Measurements from ENCODE around the gene DSC2.
A peak's percentile ranks its signal among the peaks of the same experiment; 100 is the strongest.

The DSC2 gene

GRCh38 chr18:31102025-31102684 lies at the start of gene DSC2:
DSC2 (minus strand) TSS chr18:31102421; CDS start chr18:31101971, 450 bp downstream.
- TF ChIP-seq, protein P1, sequence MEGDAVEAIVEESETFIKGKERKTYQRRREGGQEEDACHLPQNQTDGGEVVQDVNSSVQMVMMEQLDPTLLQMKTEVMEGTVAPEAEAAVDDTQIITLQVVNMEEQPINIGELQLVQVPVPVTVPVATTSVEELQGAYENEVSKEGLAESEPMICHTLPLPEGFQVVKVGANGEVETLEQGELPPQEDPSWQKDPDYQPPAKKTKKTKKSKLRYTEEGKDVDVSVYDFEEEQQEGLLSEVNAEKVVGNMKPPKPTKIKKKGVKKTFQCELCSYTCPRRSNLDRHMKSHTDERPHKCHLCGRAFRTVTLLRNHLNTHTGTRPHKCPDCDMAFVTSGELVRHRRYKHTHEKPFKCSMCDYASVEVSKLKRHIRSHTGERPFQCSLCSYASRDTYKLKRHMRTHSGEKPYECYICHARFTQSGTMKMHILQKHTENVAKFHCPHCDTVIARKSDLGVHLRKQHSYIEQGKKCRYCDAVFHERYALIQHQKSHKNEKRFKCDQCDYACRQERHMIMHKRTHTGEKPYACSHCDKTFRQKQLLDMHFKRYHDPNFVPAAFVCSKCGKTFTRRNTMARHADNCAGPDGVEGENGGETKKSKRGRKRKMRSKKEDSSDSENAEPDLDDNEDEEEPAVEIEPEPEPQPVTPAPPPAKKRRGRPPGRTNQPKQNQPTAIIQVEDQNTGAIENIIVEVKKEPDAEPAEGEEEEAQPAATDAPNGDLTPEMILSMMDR (IDR thresholded peaks at IDR 0.05) = peak; percentile 18; the same call in 1 of the 2 replicates
- no peak for TF ChIP-seq ZFX (IDR thresholded peaks at IDR 0.05; ENCODE audit: borderline replicate concordance)
- peak within 1 kb of the TSS; percentile 69 for H3K27ac ChIP-seq

DNA sequence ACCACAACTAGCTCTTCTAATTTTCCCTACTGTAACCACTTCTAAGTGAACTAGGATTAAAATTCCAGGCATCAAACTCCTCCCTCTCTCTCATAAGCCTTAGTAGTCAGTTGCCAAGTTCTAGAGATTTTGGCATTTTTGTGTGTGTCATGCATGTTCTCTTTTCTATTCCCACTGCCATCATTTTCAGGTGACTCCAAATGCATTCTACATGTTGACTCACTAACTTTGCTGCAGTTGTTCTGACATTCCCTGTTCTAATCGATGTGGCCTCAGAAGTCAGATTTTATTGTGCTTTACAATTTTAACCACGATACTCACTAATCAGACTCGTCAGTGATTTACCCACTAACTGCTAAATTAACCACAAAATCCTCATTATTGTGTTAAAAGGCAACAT lies 47.1 kb upstream of the DSC2 start:
- no peak for TF ChIP-seq ZFX (IDR thresholded peaks at IDR 0.05; ENCODE audit: borderline replicate concordance)
- TF ChIP-seq, protein P1 (IDR thresholded peaks at IDR 0.05) = no peak
- no peak overlapping the region for H3K27ac ChIP-seq

DNA sequence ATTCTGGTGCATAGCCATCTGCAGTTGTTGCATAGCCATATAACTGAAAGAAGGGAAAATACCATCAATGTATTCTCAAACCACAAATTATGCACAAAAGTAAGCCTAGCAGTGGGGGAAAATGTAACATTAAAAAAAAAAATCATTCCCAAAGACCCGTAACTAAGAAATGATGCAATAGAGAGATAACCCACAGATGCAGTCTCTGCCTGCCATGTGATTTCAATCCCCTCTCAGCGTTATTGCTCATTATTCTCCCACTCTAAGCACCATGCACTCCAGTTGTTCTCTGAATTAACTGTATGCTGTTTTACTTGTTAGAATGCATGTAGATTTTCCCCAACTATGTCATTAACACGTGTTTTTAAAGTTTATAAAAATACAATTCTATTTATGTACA lies 46.4 kb upstream of the DSC2 start:
- H3K27ac ChIP-seq = no peak overlapping the region
- TF ChIP-seq ZFX (IDR thresholded peaks at IDR 0.05; ENCODE audit: borderline replicate concordance) = no peak
- TF ChIP-seq, protein P1 (IDR thresholded peaks at IDR 0.05) = no peak

DNA sequence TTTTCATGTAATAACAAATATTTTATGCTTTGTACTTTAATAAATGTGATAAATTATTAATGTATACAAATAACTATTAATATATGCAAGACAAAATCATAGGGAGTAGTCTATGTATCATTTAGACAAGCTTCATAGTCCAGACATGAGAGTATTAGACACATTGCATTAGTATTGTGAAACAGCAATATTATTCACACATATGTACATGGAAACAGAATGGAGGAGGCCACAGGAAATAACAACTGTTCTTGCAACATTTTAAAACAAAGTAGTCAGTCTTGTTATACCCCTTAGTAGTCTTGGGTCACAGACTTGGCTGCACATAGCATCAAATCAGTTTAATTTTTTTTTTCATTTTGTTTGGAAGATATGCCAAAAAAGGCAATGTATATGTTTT lies 44.6 kb upstream of the DSC2 start:
- TF ChIP-seq ZFX (IDR thresholded peaks at IDR 0.05; ENCODE audit: borderline replicate concordance) = no peak
- TF ChIP-seq, protein P1 (IDR thresholded peaks at IDR 0.05) = no peak

GRCh38 chr18:31143025-31143424 lies 40.8 kb upstream of the DSC2 start:
- peak overlapping the region; percentile 70 for H3K27ac ChIP-seq
- TF ChIP-seq, protein P1 (IDR thresholded peaks at IDR 0.05) = no peak
- TF ChIP-seq ZFX (IDR thresholded peaks at IDR 0.05; ENCODE audit: borderline replicate concordance) = no peak

More for the DNA sequence above, 44.6 kb upstream of the DSC2 start:
- H3K27ac ChIP-seq = no peak overlapping the region

DNA sequence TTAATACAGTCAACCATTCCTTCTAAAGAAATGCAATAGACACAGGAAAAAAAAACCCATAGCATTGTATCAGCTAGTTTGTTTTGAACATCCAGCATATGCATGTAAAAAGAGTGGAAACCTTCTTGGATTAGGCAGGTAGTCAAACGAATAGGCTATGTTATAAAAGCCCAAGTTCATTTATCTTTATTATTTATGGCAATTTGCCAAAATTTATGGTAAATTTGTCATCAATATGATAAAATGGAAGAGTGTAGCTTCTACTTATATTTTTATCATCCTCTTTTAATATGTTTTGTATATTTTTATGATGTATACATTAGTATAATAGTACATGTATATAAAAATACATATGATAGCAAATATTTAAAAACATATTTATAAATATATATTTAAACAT lies 36.5 kb upstream of the DSC2 start:
- no peak overlapping the region for H3K27ac ChIP-seq
- no peak for TF ChIP-seq ZFX (IDR thresholded peaks at IDR 0.05; ENCODE audit: borderline replicate concordance)
- TF ChIP-seq, protein P1 (IDR thresholded peaks at IDR 0.05) = no peak

- TF ChIP-seq, protein P1 (IDR thresholded peaks at IDR 0.05) = no peak
- TF ChIP-seq ZFX (IDR thresholded peaks at IDR 0.05; ENCODE audit: borderline replicate concordance) = no peak
- no peak overlapping the region for H3K27ac ChIP-seq
Measured at GRCh38 chr18:31134988-31135529, 32.8 kb upstream of the DSC2 start.
